Skin of body (tissue), 2 donors: Measurements from ENCODE around the gene ATP6V1F. TPM values are rescaled to one million over a fixed set of nuclear protein-coding genes. Genes with fewer than 3 reads are reported as not detected.
"Not testable (repeated sequence)": the region's sequence is repeated elsewhere in the genome, so short reads cannot be mapped to it uniquely, and the experiment has no call there.

Source experiments
- DNase-seq: peaks from one replicate; lab custom pipeline; 2025; lab: John Stamatoyannopoulos, UW
- total RNA-seq: library from RNA; depleted of rRNA; stranded (reverse); fragments of >200 nt; gene quantifications from one replicate; pipeline ENCODE4 v1.2.3, GENCODE V29; 2014

The ATP6V1F gene
- total RNA-seq, 1 donor from 2014 or later, result 48.0 TPM

GRCh38 chr7:128899392-128899791 is 36.7 kb downstream of the ATP6V1F start:
- DNase-seq, result no peak

- no peak for DNase-seq
Measured at GRCh38 chr7:128900237-128900636, 37.6 kb downstream of the ATP6V1F start.

- DNase-seq, result no peak
Measured at GRCh38 chr7:128902761-128903585, 40.3 kb downstream of the ATP6V1F start.

GRCh38 chr7:128903621-128904361 is 41.1 kb downstream of the ATP6V1F start:
- DNase-seq, result no peak

GRCh38 chr7:128904381-128905197 is 41.9 kb downstream of the ATP6V1F start:
- no peak for DNase-seq

GRCh38 chr7:128906001-128906765 is 43.5 kb downstream of the ATP6V1F start:
- no peak for DNase-seq

- DNase-seq, result no peak
Measured at GRCh38 chr7:128906766-128907559, 44.3 kb downstream of the ATP6V1F start.

GRCh38 chr7:128908750-128909624 is 46.3 kb downstream of the ATP6V1F start:
- DNase-seq, result no peak

- DNase-seq, result peak; percentile 17
Measured at GRCh38 chr7:128909625-128910568, 47.2 kb downstream of the ATP6V1F start.

GRCh38 chr7:128910569-128910945 is 47.9 kb downstream of the ATP6V1F start, which contains the start of gene KCP:
Gene KCP (minus strand): TSS chr7:128910709. CDS start chr7:128910676, 33 bp downstream.
- DNase-seq, result no peak

- DNase-seq, result peak; percentile 30
Measured at GRCh38 chr7:128911423-128912031, 48.9 kb downstream of the ATP6V1F start.

- no peak for DNase-seq
Measured at GRCh38 chr7:128912281-128912680, 49.6 kb downstream of the ATP6V1F start.

- DNase-seq, result not testable (repeated sequence)
Measured at GRCh38 chr7:128912709-128913495, 50.2 kb downstream of the ATP6V1F start.

- no peak for DNase-seq
Measured at GRCh38 chr7:128913870-128914565, 51.4 kb downstream of the ATP6V1F start.

- no peak for DNase-seq
Measured at GRCh38 chr7:128914566-128915151, 52.0 kb downstream of the ATP6V1F start.
